CD4-positive, alpha-beta T cell (primary cell): Measurements from ENCODE around the gene MST1. TPM values are rescaled to one million over a fixed set of nuclear protein-coding genes. Genes with fewer than 3 reads are reported as not detected.

Source experiments
- ATAC-seq: fragments of 200-7000 bp; cut with Tn5 transposase; one replicate; pipeline ENCODE4 v1.10.0; 2022; ENCODE audit warnings: mild to moderate bottlenecking; ENCODE audit not compliant: poor library complexity
- CTCF ChIA-PET: fragments of 350-600 bp; sonication (Branson Sonifier 250); formaldehyde crosslinking; loops from one replicate; lab custom pipeline; 2021; ENCODE audit warnings: antibody characterized with exemption, inconsistent platforms; lab: Charles Lee
- POLR2A ChIA-PET: fragments of 350-600 bp; sonication (Branson Sonifier 250); formaldehyde crosslinking; loops from one replicate; lab custom pipeline; 2021; ENCODE audit warnings: antibody characterized with exemption, inconsistent platforms; lab: Charles Lee
- DNase-seq, 14 experiments: peaks; one replicate each; pipeline ENCODE4 v3.0.0-alpha.2; 2013 to 2020; ENCODE audit warnings: mixed read lengths in 2 of 14
- H3K27ac ChIP-seq, 2 donors: one replicate each; pipeline versions ENCODE4 v1.5.1 to v1.7.0; 2013; ENCODE audit warnings: low read length in 2 of 2, low read depth in 1 of 2, mild to moderate bottlenecking in 1 of 2
- H3K27me3 ChIP-seq, 2 experiments: 1 replicate in 1 of 2; 2 replicates in 1 of 2; pipeline versions ENCODE4 v1.6.1 to v1.7.0; 2013; ENCODE audit warnings: low read length in 2 of 2, control low read depth in 1 of 2, mild to moderate bottlenecking in 1 of 2, moderate library complexity in 1 of 2; ENCODE audit not compliant: insufficient read depth in 2 of 2, control insufficient read depth in 1 of 2
- H3K36me3 ChIP-seq: one replicate; pipeline ENCODE4 v1.6.1; 2013; ENCODE audit warnings: low read length, control low read depth; ENCODE audit not compliant: insufficient read depth
- H3K4me1 ChIP-seq: one replicate; pipeline ENCODE4 v1.6.1; 2013; ENCODE audit warnings: low read length, control low read depth; ENCODE audit not compliant: insufficient read depth
- H3K4me3 ChIP-seq: one replicate; pipeline ENCODE4 v1.5.1; 2013; ENCODE audit warnings: mild to moderate bottlenecking, low read length, moderate library complexity
- H3K9me3 ChIP-seq, 2 experiments: 1 replicate in 1 of 2; 2 replicates in 1 of 2; pipeline versions ENCODE4 v1.6.1 to v1.7.0; 2013; ENCODE audit warnings: low read length in 2 of 2, mild to moderate bottlenecking in 2 of 2, control low read depth in 1 of 2, moderate library complexity in 1 of 2; ENCODE audit not compliant: control insufficient read depth in 1 of 2, insufficient read depth in 1 of 2
- H3K27ac Mint-ChIP-seq: one replicate; pipeline ENCODE4 v1.8.0; 2020; ENCODE audit warnings: mixed read lengths
- H3K27me3 Mint-ChIP-seq: one replicate; pipeline ENCODE4 v1.8.0; 2021; ENCODE audit warnings: mixed read lengths
- H3K36me3 Mint-ChIP-seq: one replicate; pipeline ENCODE4 v1.8.0; 2021; ENCODE audit warnings: low read depth, mixed read lengths
- H3K4me1 Mint-ChIP-seq: one replicate; pipeline ENCODE4 v1.8.0; 2021; ENCODE audit warnings: low read depth, mixed read lengths
- H3K4me3 Mint-ChIP-seq: one replicate; pipeline ENCODE4 v1.8.0; 2020; ENCODE audit warnings: mild to moderate bottlenecking, mixed read lengths
- H3K9me3 Mint-ChIP-seq: one replicate; pipeline ENCODE4 v1.8.0; 2020; ENCODE audit warnings: mixed read lengths
- intact Hi-C, 2 experiments: fragments of 100-400 bp; cut with DNase I in 1 of 2; cut with micrococcal nuclease in 1 of 2; formaldehyde crosslinking; loops; one replicate each; pipeline versions ENCODE4 v1.15.1 to v1.9.0; 2023 to 2025; cut with DNase I, micrococcal nuclease
- total RNA-seq, 174 experiments: library from RNA in 2 of 174; stranded (reverse) in 2 of 174; gene quantifications; one replicate each; pipeline ENCODE4 v1.2.3 and lab custom pipeline; 2021 to 2026
- TF ChIP-seq, protein P1 (sequence below): fragments of 200-600 bp; IDR thresholded peaks from one replicate; pipeline ENCODE4 v1.8.0; 2022; ENCODE audit warnings: antibody characterized with exemption, mild to moderate bottlenecking

The MST1 gene
- total RNA-seq, 2 experiments from 2014 or later: 7.8 TPM

GRCh38 chr3:49636883-49637609 is 52.2 kb downstream of the MST1 start:
- TF ChIP-seq, protein P1, sequence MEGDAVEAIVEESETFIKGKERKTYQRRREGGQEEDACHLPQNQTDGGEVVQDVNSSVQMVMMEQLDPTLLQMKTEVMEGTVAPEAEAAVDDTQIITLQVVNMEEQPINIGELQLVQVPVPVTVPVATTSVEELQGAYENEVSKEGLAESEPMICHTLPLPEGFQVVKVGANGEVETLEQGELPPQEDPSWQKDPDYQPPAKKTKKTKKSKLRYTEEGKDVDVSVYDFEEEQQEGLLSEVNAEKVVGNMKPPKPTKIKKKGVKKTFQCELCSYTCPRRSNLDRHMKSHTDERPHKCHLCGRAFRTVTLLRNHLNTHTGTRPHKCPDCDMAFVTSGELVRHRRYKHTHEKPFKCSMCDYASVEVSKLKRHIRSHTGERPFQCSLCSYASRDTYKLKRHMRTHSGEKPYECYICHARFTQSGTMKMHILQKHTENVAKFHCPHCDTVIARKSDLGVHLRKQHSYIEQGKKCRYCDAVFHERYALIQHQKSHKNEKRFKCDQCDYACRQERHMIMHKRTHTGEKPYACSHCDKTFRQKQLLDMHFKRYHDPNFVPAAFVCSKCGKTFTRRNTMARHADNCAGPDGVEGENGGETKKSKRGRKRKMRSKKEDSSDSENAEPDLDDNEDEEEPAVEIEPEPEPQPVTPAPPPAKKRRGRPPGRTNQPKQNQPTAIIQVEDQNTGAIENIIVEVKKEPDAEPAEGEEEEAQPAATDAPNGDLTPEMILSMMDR: no peak
- DNase-seq (no peak), ATAC-seq (no peak)
- Mint-ChIP-seq H3K27me3 (no peaks in the 10 kb centered on the region), H3K4me1 (no peaks in the 10 kb centered on the region), H3K36me3 (no peaks in the 10 kb centered on the region), H3K9me3 (no peaks in the 10 kb centered on the region), H3K27ac (no peak overlapping the region), H3K4me3 (no peak overlapping the region)
- H3K4me1 ChIP-seq: no peaks in the 10 kb centered on the region
- intact Hi-C loops: no loop called here
- no peaks in the 10 kb centered on the region for H3K27me3 ChIP-seq
- H3K9me3 ChIP-seq: no peaks in the 10 kb centered on the region
- ChIA-PET POLR2A (no interaction called here), CTCF (interaction anchor here (1.2 kb wide), 1 partner anchor 34 kb away, joined by 3 read pairs; no protein-coding TSS in a partner anchor)
- H3K27ac ChIP-seq: no peak overlapping the region
- H3K4me3 ChIP-seq: no peak overlapping the region
- no peaks in the 10 kb centered on the region for H3K36me3 ChIP-seq

DNA sequence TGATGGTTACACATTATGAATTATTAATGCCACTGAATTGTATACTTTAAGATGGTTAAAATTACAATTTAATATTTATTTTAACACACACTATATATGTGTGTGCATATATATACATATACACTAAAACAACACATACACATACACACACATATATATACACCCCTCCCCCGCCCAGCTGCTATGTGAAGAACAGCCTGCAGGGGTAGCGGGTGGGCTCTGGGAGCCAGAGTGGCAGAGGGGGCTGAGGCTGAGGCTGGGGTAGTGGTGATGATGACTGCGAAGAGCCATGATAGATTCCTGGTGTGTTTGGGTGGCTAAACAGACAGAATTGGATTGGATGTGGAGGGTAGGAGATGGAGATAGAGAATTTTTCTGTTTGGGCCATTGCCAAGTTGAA is 54.5 kb downstream of the MST1 start:
- intact Hi-C loops: no loop called here
- TF ChIP-seq, protein P1: no peak
- POLR2A ChIA-PET: no interaction called here
- Histone ChIP-seq H3K27me3 (peaks cover 0 to 3% of the 10 kb centered on the region in 2 experiments), H3K27ac (no peak overlapping the region), H3K36me3 (no peaks in the 10 kb centered on the region), H3K4me1 (no peaks in the 10 kb centered on the region), H3K9me3 (no peaks in the 10 kb centered on the region), H3K4me3 (no peak overlapping the region)
- Mint-ChIP-seq H3K27me3 (peaks cover 11% of the 10 kb centered on the region), H3K36me3 (no peaks in the 10 kb centered on the region), H3K4me3 (no peak overlapping the region), H3K4me1 (no peaks in the 10 kb centered on the region), H3K9me3 (no peaks in the 10 kb centered on the region), H3K27ac (no peak overlapping the region)
- CTCF ChIA-PET: no interaction called here
- ATAC-seq (no peak), DNase-seq (no peak)

Other genes with a start within 250 kb of the MST1 start
- 10 to 100 TPM; 15.0 to 18.3 TPM for gene DAG1, start 219.2 kb downstream of the MST1 start, total RNA-seq
- under 1 TPM; 0.08 to 0.11 TPM for gene BSN, start 135.0 kb downstream of the MST1 start, total RNA-seq
- 10 to 100 TPM; 44.3 to 45.5 TPM for gene APEH, start 15.1 kb downstream of the MST1 start, total RNA-seq
- gene RNF123, start 83 bp upstream of the MST1 start, total RNA-seq: 10 to 100 TPM; 28.8 to 29.7 TPM
- 1 to 10 TPM in 1 of 2 experiments, under 1 TPM in 1; 0.82 to 1.3 TPM for gene AMIGO3, start 30.2 kb upstream of the MST1 start, total RNA-seq
- gene GMPPB, start 34.5 kb upstream of the MST1 start, total RNA-seq: 10 to 100 TPM; 39.0 to 41.4 TPM
- 10 to 100 TPM; 33.3 to 36.0 TPM for gene IP6K1, start 97.1 kb upstream of the MST1 start, total RNA-seq
- gene CDHR4, start 110.4 kb upstream of the MST1 start, total RNA-seq: under 1 TPM in 1 of 2 experiments, not detected in 1; 0.17 TPM
- gene INKA1, start 113.8 kb upstream of the MST1 start, total RNA-seq: under 1 TPM; 0.85 to 0.87 TPM
- gene UBA7, start 124.5 kb upstream of the MST1 start, total RNA-seq: 100 to 1,000 TPM; 208 to 213 TPM
- gene TRAIP, start 167.1 kb upstream of the MST1 start, total RNA-seq: 1 to 10 TPM; 2.4 TPM
- under 1 TPM in 1 of 2 experiments, not detected in 1; 0.28 TPM for gene CAMKV, start 180.4 kb upstream of the MST1 start, total RNA-seq
- under 1 TPM; 0.55 to 0.89 TPM for gene MST1R, start 214.4 kb upstream of the MST1 start, total RNA-seq
- gene MON1A, start 240.3 kb upstream of the MST1 start, total RNA-seq: 1 to 10 TPM in 1 of 2 experiments, under 1 TPM in 1; 0.85 to 1.3 TPM